Thymus (tissue), 11 donors: ENCODE results near the gene KCNH2. TPM values are rescaled to one million over a fixed set of nuclear protein-coding genes. Genes with fewer than 3 reads are reported as not detected.

ENCODE experiments used
- DNase-seq, 9 donors: peaks; one replicate each; pipeline ENCODE4 v3.0.0-alpha.2; 2013; ENCODE audit warnings: low spot score in 9 of 9, low read depth in 6 of 9, missing footprints in 1 of 9
- H3K27ac ChIP-seq, 2 donors: one replicate each; pipeline ENCODE4 v1.5.1; 2013; ENCODE audit warnings: control low read depth in 1 of 2, low read depth in 1 of 2, low read length in 1 of 2, mild to moderate bottlenecking in 1 of 2, moderate library complexity in 1 of 2
- H3K27me3 ChIP-seq, 2 donors: one replicate each; pipeline ENCODE4 v1.5.1; 2013; ENCODE audit warnings: low read length in 1 of 2; ENCODE audit not compliant: control insufficient read depth in 2 of 2, insufficient read depth in 1 of 2
- H3K36me3 ChIP-seq, 2 donors: one replicate each; pipeline ENCODE4 v1.5.1; 2013; ENCODE audit warnings: low read length in 1 of 2, mild to moderate bottlenecking in 1 of 2, moderate library complexity in 1 of 2; ENCODE audit not compliant: control insufficient read depth in 2 of 2, insufficient read depth in 2 of 2
- H3K4me1 ChIP-seq, 2 donors: one replicate each; pipeline ENCODE4 v1.5.1; 2013; ENCODE audit warnings: low read length in 2 of 2; ENCODE audit not compliant: control insufficient read depth in 2 of 2, insufficient read depth in 2 of 2
- H3K4me3 ChIP-seq, 2 donors: one replicate each; pipeline ENCODE4 v1.5.1; 2013; ENCODE audit warnings: low read length in 2 of 2, control low read depth in 1 of 2, mild to moderate bottlenecking in 1 of 2
- H3K9me3 ChIP-seq, 2 donors: one replicate each; pipeline ENCODE4 v1.5.1; 2013; ENCODE audit warnings: low read length in 1 of 2, mild to moderate bottlenecking in 1 of 2; ENCODE audit not compliant: control insufficient read depth in 2 of 2, insufficient read depth in 1 of 2
- WGBS: extraction: QIAGEN DNeasy Blood & Tissue Kit; methylation state at CpG from one replicate; pipeline ENCODE4 v1.1.7; 2013; 5-methylcytosine and 5-hydroxymethylcytosine counted together
- polyA plus RNA-seq: library from polyadenylated mRNA; stranded (reverse); fragments of 200-250 nt; gene quantifications from one replicate; pipeline ENCODE4 v1.2.3, GENCODE V29; 2013
- total RNA-seq: library from RNA; stranded (reverse); fragments of 120-200 nt; gene quantifications from one replicate; pipeline ENCODE4 v1.2.4, GENCODE V29; 2013
- donor health status: healthy.

Gene KCNH2
- total and polyA plus RNA-seq, 2 donors: 1.5 to 2.3 TPM

DNA sequence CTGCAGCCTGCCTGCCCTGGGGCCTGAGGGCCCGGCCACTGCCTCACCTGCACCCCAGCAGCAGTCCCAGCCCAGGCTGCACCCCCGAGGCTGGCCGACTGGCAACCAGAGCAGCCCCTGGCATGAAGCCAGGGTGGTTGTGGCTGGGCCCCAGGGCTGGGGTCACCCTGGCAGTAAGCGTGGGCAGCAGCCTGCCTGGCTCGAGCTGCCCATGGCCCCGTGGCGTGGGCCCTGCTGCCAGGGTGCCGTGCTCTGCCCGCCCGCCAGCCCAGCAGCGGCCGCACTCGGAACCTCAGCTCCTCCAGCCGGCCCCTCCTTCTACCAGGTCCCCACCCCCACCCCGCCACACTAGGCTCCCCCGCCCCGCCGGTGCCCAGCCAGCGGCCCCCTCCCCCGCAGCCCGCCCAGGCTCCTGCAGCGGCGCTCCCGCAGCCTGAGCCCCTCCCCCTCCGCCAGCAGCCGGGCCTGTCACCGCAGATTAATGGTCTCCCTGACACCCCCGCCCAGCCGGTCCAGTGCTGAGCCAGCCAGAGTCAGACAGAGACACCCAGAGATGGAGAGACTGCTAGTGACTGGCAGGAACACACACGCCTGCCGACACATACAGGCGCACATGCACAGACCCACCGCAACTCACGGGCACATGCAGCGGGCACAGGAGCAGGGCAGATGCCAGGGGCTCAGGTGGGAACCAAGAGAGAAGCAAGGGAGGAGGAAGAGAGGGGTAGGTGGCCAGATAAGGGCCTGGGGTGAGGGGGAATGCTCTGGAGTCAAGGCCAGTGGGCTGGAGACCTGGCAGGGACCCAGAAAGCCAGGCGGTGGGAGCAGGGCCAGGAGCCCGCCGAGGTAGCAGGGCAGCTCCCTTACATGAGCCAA lies 22.4 kb downstream of the KCNH2 start:
- Histone ChIP-seq H3K27ac (no peak overlapping the region), H3K27me3 (peaks cover 38 to 64% of the 10 kb centered on the region in 2 donors), H3K4me1 (peaks cover 0 to 7% of the 10 kb centered on the region in 2 donors), H3K9me3 (peaks cover 0 to 3% of the 10 kb centered on the region in 2 donors), H3K4me3 (no peak overlapping the region), H3K36me3 (no peaks in the 10 kb centered on the region)
- no peak for DNase-seq
- WGBS: 29% methylated on average over 38 of the region's 38 CpGs

DNA sequence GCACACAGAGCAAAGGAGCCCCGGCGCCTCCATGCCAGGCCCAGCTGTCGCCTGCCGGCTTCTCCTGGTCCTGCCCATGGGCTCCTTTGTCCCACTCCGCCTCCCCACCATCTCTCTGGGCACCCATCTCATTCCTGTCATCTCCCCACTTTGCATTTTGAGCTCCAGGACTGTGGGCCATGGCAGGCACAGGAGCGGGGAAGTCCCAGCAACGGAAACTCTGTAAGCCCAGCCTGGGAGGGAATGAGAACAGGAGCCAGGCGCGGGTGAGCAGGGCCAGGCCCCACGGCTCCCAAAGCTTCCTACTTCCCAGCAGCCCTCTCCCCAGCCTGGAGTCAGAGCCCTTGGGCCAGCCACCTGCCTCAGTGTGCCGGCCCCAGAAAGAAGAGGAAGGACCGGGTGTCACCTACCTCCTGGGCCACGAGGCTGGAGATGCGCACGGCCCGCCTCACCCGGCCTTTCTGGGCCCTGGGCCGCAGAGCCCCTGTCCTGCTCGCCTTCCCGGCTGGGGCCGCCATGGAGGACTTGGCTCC lies 23.1 kb downstream of the KCNH2 start:
- Histone ChIP-seq H3K4me3 (no peak overlapping the region), H3K27me3 (peaks cover 38 to 64% of the 10 kb centered on the region in 2 donors)

DNA sequence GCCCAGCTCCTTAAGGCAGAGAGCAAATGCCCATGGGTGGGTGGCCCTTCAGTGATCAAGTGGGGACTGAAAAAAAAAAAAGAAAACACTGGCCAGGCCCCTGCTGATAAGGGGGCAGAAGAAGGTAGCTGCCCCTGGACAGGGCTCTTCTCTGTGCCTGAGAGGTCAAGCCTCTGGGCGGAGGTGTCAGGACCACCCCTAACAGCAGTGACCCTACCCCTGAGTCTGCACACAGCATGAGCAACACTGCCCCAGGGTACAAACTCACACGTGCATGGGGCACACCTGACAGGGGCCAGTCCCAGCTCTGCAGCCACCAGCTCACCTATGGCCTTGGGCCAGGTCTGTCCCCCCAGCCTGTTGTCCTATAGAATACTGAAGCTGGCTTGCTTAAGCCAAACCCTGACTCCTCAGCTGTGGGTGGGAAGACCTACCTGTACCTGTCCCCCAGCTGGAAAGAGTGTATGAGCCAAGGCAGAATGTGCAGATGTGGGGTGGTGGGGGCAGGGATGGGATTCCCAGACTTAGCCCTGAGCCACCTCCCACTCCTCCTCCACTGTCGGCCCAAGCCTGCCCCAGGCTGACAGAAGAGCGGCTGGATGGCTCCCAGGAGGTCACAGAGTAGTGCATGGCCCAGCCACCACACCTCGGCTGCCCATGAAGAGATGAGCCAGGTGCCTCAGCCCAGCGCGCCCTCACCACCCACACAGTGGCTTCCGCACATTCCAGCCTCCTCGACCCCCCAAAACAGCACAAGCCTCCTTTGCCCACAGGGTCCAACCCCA lies 23.7 kb downstream of the KCNH2 start:
- no peak for DNase-seq
- Histone ChIP-seq H3K4me1 (peaks cover 0 to 3% of the 10 kb centered on the region in 2 donors), H3K27me3 (peaks cover 35 to 64% of the 10 kb centered on the region in 2 donors), H3K4me3 (no peak overlapping the region), H3K36me3 (no peaks in the 10 kb centered on the region), H3K27ac (no peak overlapping the region), H3K9me3 (peaks cover 0 to 3% of the 10 kb centered on the region in 2 donors)
- WGBS: 94% methylated on average over 9 of the region's 9 CpGs

More for the DNA sequence above, 23.1 kb downstream of the KCNH2 start:
- peaks cover 0 to 3% of the 10 kb centered on the region in 2 donors for H3K9me3 ChIP-seq
- 87% methylated on average over 21 of the region's 21 CpGs for WGBS
- H3K27ac ChIP-seq: no peak overlapping the region
- no peaks in the 10 kb centered on the region for H3K36me3 ChIP-seq
- peaks cover 0 to 7% of the 10 kb centered on the region in 2 donors for H3K4me1 ChIP-seq
- no peak for DNase-seq

DNA sequence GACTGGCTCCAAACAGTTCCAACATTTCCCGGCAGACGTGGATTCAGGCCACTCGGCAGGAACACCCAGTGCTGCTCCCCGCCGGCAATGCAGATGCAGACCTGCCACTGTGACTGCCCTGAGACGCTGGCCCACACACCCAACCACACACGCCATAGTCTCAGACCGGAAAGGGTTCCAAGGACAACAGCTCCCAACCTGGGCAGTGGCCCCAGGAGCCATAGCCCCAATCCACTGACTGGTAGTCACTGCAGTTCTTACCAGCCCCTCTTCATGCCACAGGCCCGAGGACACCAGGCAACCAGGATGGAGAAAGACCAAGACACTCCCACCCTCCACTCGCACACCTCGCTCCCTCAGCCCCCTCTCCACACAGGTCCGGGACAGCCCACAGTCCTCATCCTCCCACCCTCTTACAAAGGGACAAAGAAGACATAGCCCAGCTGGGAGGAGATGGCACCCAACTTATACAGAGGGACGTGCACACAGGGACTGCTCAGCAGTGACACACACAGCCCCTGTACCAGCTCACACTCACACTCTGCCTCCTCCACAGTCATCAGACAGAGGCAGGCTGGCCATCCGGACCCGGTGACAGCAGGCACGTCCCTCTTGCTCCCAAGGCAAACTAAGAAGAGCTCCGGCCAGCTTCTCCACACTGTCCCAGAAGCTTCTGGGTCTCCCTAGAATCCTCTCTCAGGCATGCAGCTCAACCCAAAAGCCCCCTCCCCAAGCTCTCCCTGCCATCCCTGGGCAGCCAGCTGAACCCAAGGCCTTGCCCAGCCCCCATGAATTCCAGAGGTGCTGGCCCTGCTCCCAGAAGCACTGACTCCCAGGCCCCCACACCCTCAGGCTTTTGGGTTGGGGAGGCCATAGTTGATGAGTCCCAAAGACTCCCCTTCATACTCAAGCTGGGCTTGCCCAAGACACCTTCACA lies 24.8 kb downstream of the KCNH2 start:
- H3K27me3 ChIP-seq: peaks cover 26 to 62% of the 10 kb centered on the region in 2 donors
- 97% methylated on average over 17 of the region's 17 CpGs for WGBS

DNA sequence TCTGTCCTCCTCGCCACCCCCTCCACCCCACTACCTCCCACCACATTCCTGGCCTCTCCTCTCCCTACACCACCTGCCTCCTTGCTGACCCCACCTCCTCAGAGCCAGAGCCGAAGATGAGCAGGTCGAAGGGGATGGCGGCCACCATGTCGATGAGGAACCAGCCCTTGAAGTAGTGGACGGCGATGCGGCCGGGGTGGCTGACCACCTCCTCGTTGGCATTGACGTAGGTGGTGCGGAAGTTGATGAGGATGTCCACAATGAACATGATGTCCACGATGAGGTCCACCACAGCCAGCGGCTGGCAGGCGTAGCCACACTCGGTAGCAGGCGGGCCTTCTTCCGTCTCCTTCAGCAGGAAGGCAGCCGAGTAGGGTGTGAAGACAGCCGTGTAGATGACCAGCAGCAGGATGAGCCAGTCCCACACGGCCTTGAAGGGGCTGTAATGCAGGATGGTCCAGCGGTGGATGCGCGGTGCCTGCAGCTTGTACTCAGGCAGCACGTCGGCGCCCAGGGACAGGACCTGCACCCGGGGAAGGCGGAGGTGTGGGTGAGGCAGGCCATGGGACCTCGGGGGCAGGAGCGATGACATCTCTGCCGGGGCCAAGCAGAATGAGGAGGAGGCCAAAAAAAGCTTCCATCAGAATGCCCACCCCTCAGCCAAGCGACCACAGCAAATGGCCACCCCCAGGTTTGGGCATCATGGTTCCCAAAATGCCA lies 25.6 kb downstream of the KCNH2 start:
- Histone ChIP-seq H3K27me3 (peaks cover 18 to 65% of the 10 kb centered on the region in 2 donors), H3K9me3 (peaks cover 0 to 3% of the 10 kb centered on the region in 2 donors), H3K4me3 (no peak overlapping the region), H3K4me1 (peaks cover 0 to 2% of the 10 kb centered on the region in 2 donors), H3K36me3 (no peaks in the 10 kb centered on the region), H3K27ac (no peak overlapping the region)
- no peak for DNase-seq
- WGBS: 91% methylated on average over 33 of the region's 33 CpGs

More for the DNA sequence above, 24.8 kb downstream of the KCNH2 start:
- no peak for DNase-seq
- Histone ChIP-seq H3K4me1 (peaks cover 0 to 2% of the 10 kb centered on the region in 2 donors), H3K36me3 (no peaks in the 10 kb centered on the region), H3K4me3 (no peak overlapping the region), H3K27ac (no peak overlapping the region), H3K9me3 (peaks cover 0 to 3% of the 10 kb centered on the region in 2 donors)

DNA sequence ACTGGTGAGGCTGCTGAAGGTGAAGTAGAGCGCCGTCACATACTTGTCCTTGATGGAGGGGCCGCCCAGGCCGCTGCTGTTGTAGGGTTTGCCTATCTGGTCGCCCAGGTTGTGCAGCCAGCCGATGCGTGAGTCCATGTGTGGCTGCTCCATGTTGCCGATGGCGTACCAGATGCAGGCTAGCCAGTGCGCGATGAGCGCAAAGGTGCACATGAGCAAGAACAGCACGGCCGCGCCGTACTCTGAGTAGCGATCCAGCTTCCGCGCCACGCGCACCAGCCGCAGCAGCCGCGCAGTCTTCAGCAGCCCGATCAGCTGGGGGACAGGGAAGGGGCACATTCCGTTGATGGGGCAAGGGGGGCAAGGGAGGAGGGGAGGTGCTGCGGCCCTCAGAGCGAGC lies 26.6 kb downstream of the KCNH2 start:
- no peak overlapping the region for H3K27ac ChIP-seq

DNA sequence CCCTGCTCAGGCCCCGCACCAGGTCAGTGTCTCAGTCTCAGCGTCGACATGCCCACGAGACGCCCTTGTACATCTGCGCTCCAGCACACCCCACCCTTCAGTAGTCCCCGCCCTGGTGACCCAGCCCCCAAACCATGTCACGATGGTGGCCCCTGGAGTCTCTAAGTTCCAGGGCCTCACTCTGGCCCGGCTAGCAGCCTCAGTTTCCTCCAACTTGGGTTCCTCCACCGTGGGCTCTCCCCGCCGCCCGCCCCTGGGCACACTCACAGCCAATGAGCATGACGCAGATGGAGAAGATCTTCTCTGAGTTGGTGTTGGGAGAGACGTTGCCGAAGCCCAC lies 27.0 kb downstream of the KCNH2 start:
- Histone ChIP-seq H3K27ac (no peak overlapping the region), H3K9me3 (no peaks in the 10 kb centered on the region), H3K27me3 (peaks cover 6 to 65% of the 10 kb centered on the region in 2 donors), H3K36me3 (no peaks in the 10 kb centered on the region), H3K4me1 (peaks cover 0 to 2% of the 10 kb centered on the region in 2 donors), H3K4me3 (no peak overlapping the region)
- WGBS: 98% methylated on average over 16 of the region's 16 CpGs
- no peak for DNase-seq

More for the DNA sequence above, 26.6 kb downstream of the KCNH2 start:
- H3K27me3 ChIP-seq: peaks cover 8 to 65% of the 10 kb centered on the region in 2 donors
- WGBS: 98% methylated on average over 28 of the region's 28 CpGs
- H3K4me3 ChIP-seq: no peak overlapping the region
- no peaks in the 10 kb centered on the region for H3K9me3 ChIP-seq
- H3K36me3 ChIP-seq: no peaks in the 10 kb centered on the region
- DNase-seq: no peak
- peaks cover 0 to 2% of the 10 kb centered on the region in 2 donors for H3K4me1 ChIP-seq
